ENCODE measurements around the gene CEBPA.

Gene CEBPA

GRCh38 chr19:33287438-33287837 lies 14.9 kb downstream of the CEBPA start:
- no peak for TF ChIP-seq EZH2 (IDR thresholded peaks at IDR 0.05; ENCODE audit: borderline replicate concordance, low read length)
- TF ChIP-seq CTCF (IDR thresholded peaks at IDR 0.05; ENCODE audit: low read length), result no peak
- Histone ChIP-seq H2AFZ (ENCODE audit: low read length) (no peak overlapping the region), H3K27ac (ENCODE audit: low read depth, low read length, poor library complexity, severe bottlenecking) (no peak overlapping the region), H3K36me3 (ENCODE audit: insufficient read depth, low read length) (no peaks in the 10 kb centered on the region), H3K9me3 (ENCODE audit: low read length) (no peaks in the 10 kb centered on the region), H3K27me3 (ENCODE audit: insufficient read depth, low read length) (peaks cover 8% of the 10 kb centered on the region; the same call in 1 of the 2 replicates), H3K4me1 (ENCODE audit: insufficient read depth, low read length, severe bottlenecking) (no peaks in the 10 kb centered on the region), H3K9ac (ENCODE audit: low read length) (no peak overlapping the region), H3K4me3 (ENCODE audit: low read depth, low read length, poor library complexity, severe bottlenecking) (no peak overlapping the region), H3K79me2 (ENCODE audit: insufficient read depth, low read length) (no peaks in the 10 kb centered on the region), H3K4me2 (ENCODE audit: low read length) (no peak overlapping the region), H3F3A (ENCODE audit: insufficient read depth, low read length) (no peaks in the 10 kb centered on the region), H4K20me1 (ENCODE audit: insufficient read depth, low read length) (no peaks in the 10 kb centered on the region), H3K9me2 (ENCODE audit: low read depth, low read length) (no peaks in the 10 kb centered on the region)

DNA sequence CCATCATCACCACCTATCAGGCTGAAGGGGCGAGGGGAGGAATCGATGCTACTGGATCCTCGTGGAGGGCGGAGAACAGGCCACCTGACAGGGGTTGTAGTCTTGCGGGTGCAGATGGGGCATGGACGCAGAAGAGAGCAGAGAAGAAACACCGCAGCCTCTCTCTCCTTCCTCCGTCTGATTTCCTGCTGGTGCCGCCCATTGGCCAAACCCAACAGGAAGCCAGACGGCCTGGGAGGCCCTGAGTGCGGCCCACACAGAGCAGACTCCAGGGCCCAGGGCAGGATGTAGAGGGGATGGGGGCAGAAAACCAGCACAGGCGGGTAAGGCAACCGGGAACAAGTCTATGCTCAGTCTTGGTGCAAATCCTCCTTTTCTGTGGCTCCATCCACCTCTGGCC lies 15.4 kb downstream of the CEBPA start:
- H3K9ac ChIP-seq (ENCODE audit: low read length), result no peak overlapping the region
- no peak overlapping the region for H3K4me3 ChIP-seq (ENCODE audit: low read depth, low read length, poor library complexity, severe bottlenecking)
- no peak overlapping the region for H3K4me2 ChIP-seq (ENCODE audit: low read length)
- no peaks in the 10 kb centered on the region for H3K79me2 ChIP-seq (ENCODE audit: insufficient read depth, low read length)
- no peaks in the 10 kb centered on the region for H3F3A ChIP-seq (ENCODE audit: insufficient read depth, low read length)
- H3K9me3 ChIP-seq (ENCODE audit: low read length), result no peaks in the 10 kb centered on the region
- TF ChIP-seq CTCF (IDR thresholded peaks at IDR 0.05; ENCODE audit: low read length) (no peak), EZH2 (IDR thresholded peaks at IDR 0.05; ENCODE audit: borderline replicate concordance, low read length) (no peak)
- no peaks in the 10 kb centered on the region for H3K9me2 ChIP-seq (ENCODE audit: low read depth, low read length)
- no peak overlapping the region for H2AFZ ChIP-seq (ENCODE audit: low read length)
- peaks cover 8% of the 10 kb centered on the region; the same call in 1 of the 2 replicates for H3K27me3 ChIP-seq (ENCODE audit: insufficient read depth, low read length)
- H3K27ac ChIP-seq (ENCODE audit: low read depth, low read length, poor library complexity, severe bottlenecking), result no peak overlapping the region
- no peaks in the 10 kb centered on the region for H4K20me1 ChIP-seq (ENCODE audit: insufficient read depth, low read length)
- no peaks in the 10 kb centered on the region for H3K36me3 ChIP-seq (ENCODE audit: insufficient read depth, low read length)
- no peaks in the 10 kb centered on the region for H3K4me1 ChIP-seq (ENCODE audit: insufficient read depth, low read length, severe bottlenecking)

DNA sequence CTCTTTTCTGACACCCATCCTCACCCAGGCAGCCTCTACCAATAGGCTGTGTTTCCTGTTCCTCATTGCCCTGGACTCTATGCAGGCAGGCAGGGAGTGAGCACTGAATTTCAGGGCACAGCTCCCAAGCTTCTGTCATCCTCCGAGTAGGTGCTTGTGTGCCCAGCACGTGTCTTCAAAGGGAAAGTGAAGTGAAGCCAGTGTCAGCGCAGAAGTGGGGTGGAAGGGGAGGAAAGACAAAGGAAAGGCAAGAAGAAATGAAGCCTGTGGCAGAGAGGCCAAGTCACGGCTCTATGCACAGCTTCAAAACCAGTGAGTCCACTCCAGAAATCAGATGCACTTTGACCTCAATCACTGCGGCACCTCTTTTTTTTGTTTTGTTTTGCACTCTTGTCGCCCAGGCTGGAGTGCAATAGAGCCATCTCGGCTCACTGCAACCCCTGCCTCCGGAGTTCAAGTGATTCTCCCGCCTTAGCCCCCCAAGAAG lies 16.9 kb downstream of the CEBPA start:
- Histone ChIP-seq H4K20me1 (ENCODE audit: insufficient read depth, low read length) (no peaks in the 10 kb centered on the region), H3K4me3 (ENCODE audit: low read depth, low read length, poor library complexity, severe bottlenecking) (no peak overlapping the region), H3K4me2 (ENCODE audit: low read length) (no peak overlapping the region), H2AFZ (ENCODE audit: low read length) (no peak overlapping the region), H3F3A (ENCODE audit: insufficient read depth, low read length) (no peaks in the 10 kb centered on the region), H3K9ac (ENCODE audit: low read length) (no peak overlapping the region), H3K27ac (ENCODE audit: low read depth, low read length, poor library complexity, severe bottlenecking) (no peak overlapping the region), H3K36me3 (ENCODE audit: insufficient read depth, low read length) (no peaks in the 10 kb centered on the region), H3K9me3 (ENCODE audit: low read length) (no peaks in the 10 kb centered on the region), H3K79me2 (ENCODE audit: insufficient read depth, low read length) (no peaks in the 10 kb centered on the region), H3K9me2 (ENCODE audit: low read depth, low read length) (no peaks in the 10 kb centered on the region), H3K4me1 (ENCODE audit: insufficient read depth, low read length, severe bottlenecking) (no peaks in the 10 kb centered on the region), H3K27me3 (ENCODE audit: insufficient read depth, low read length) (peaks cover 8% of the 10 kb centered on the region; the same call in 1 of the 2 replicates)
- TF ChIP-seq EZH2 (IDR thresholded peaks at IDR 0.05; ENCODE audit: borderline replicate concordance, low read length) (no peak), CTCF (IDR thresholded peaks at IDR 0.05; ENCODE audit: low read length) (no peak)

Measured in OCI-LY1 (cell line).